SK-N-SH (cell line): ENCODE results near the gene GABRD. TPM values are rescaled to one million over a fixed set of nuclear protein-coding genes. Genes with fewer than 3 reads are reported as not detected.

Experiments
- CTCF ChIA-PET: fragments of 300-600, 350-600 bp; formaldehyde crosslinking; extraction: SDS; loops from one replicate; lab custom pipeline; 2021; lab: Yijun Ruan, JAX
- POLR2A ChIA-PET: fragments of 350-600 bp; sonication (Branson Sonifier 250); formaldehyde crosslinking; extraction: SDS; loops from one replicate; lab custom pipeline; 2020; ENCODE audit warnings: antibody characterized with exemption, inconsistent platforms; lab: Yijun Ruan, JAX
- DNase-seq: peaks from one replicate; pipeline ENCODE4 v3.0.0; 2012
- H2AFZ ChIP-seq: fragments of 200-600 bp; sonication (generic); 2 replicates; pipeline ENCODE4 v1.8.1; 2016; ENCODE audit warnings: antibody characterized with exemption, mild to moderate bottlenecking, low read depth
- H3F3A ChIP-seq: fragments of 200-600 bp; sonication (generic); replicated peaks from 2 replicates; pipeline ENCODE3; 2016; ENCODE audit warnings: antibody characterized with exemption, mild to moderate bottlenecking; ENCODE audit not compliant: insufficient read depth
- H3K27ac ChIP-seq, 2 experiments: fragments of 200-500 bp in 1 of 2; fragments of 200-600 bp in 1 of 2; sonication (Bioruptor generic) in 1 of 2; sonication (generic), shearing (Covaris generic) in 1 of 2; 2 replicates each; pipeline versions ENCODE4 v1.5.1 to v1.6.1; 2014 to 2016; ENCODE audit warnings: low read depth in 2 of 2, inconsistent platforms in 1 of 2, low read length in 1 of 2, mild to moderate bottlenecking in 1 of 2, mixed read lengths in 1 of 2
- H3K27me3 ChIP-seq: fragments of 200-600 bp; sonication (generic), shearing (Covaris generic); 2 replicates; pipeline ENCODE4 v1.6.1; 2016; ENCODE audit warnings: mixed run types; ENCODE audit not compliant: insufficient read depth
- H3K36me3 ChIP-seq, 2 experiments: fragments of 200-500 bp in 1 of 2; fragments of 200-600 bp in 1 of 2; sonication (Bioruptor generic) in 1 of 2; sonication (generic) in 1 of 2; replicated peaks in 1 of 2; 2 replicates each; pipeline versions ENCODE3 to v1.5.1; 2014 to 2016; ENCODE audit warnings: low read length in 1 of 2, mild to moderate bottlenecking in 1 of 2; ENCODE audit not compliant: insufficient read depth in 2 of 2, control insufficient read depth in 1 of 2
- H3K4me1 ChIP-seq, 2 experiments: fragments of 200-500 bp in 1 of 2; fragments of 200-600 bp in 1 of 2; sonication (Bioruptor generic) in 1 of 2; sonication (generic), shearing (Covaris generic) in 1 of 2; 2 replicates each; pipeline versions ENCODE4 v1.5.1 to v1.6.1; 2014 to 2016; ENCODE audit warnings: low read depth in 1 of 2, low read length in 1 of 2, mixed run types in 1 of 2; ENCODE audit not compliant: insufficient read depth in 2 of 2, control insufficient read depth in 1 of 2
- H3K4me2 ChIP-seq: fragments of 200-600 bp; sonication (generic), shearing (Covaris generic); 2 replicates; pipeline ENCODE4 v1.6.1; 2017; ENCODE audit warnings: mixed run types
- H3K4me3 ChIP-seq, 2 experiments: fragments of 200-500 bp in 1 of 2; fragments of 200-600 bp in 1 of 2; sonication (Bioruptor generic) in 1 of 2; sonication (generic), shearing (Covaris generic) in 1 of 2; 2 replicates each; pipeline versions ENCODE4 v1.5.1 to v1.8.1; 2014 to 2016; ENCODE audit warnings: low read depth in 2 of 2, inconsistent platforms in 1 of 2, low read length in 1 of 2, mild to moderate bottlenecking in 1 of 2, mixed read lengths in 1 of 2, moderate library complexity in 1 of 2
- H3K79me2 ChIP-seq: fragments of 200-600 bp; sonication (generic); 2 replicates; pipeline ENCODE4 v1.8.1; 2017; ENCODE audit warnings: mild to moderate bottlenecking; ENCODE audit not compliant: insufficient read depth
- H3K9ac ChIP-seq: fragments of 200-600 bp; sonication (generic); 2 replicates; pipeline ENCODE4 v1.6.1; 2017; ENCODE audit warnings: mixed run types
- H3K9me2 ChIP-seq: fragments of 200-600 bp; sonication (generic); 2 replicates; pipeline ENCODE4 v1.6.1; 2017; ENCODE audit warnings: mixed run types
- H3K9me3 ChIP-seq: fragments of 200-600 bp; sonication (generic); 2 replicates; pipeline ENCODE4 v1.6.1; 2017; ENCODE audit warnings: mixed run types, mild to moderate bottlenecking, moderate library complexity
- H4K20me1 ChIP-seq: fragments of 200-600 bp; sonication (generic); 2 replicates; pipeline ENCODE4 v1.6.1; 2017; ENCODE audit warnings: mild to moderate bottlenecking, mixed run types; ENCODE audit not compliant: insufficient read depth
- EP300 ChIP-seq, 2 experiments: IDR thresholded peaks; 2 replicates each; pipeline versions ENCODE4 v1.4.0 to v1.6.1; 2012; ENCODE audit warnings: borderline replicate concordance in 1 of 2, low read depth in 1 of 2, low read length in 1 of 2
- EZH2phosphoT487 ChIP-seq: fragments of 200-600 bp; sonication (generic); IDR thresholded peaks from 2 replicates; pipeline ENCODE4 v1.6.1; 2017; ENCODE audit warnings: low read depth, mixed run types, mild to moderate bottlenecking, antibody characterized with exemption, moderate library complexity, borderline replicate concordance
- GATA2 ChIP-seq: sonication (generic); formaldehyde crosslinking; IDR thresholded peaks from 2 replicates; pipeline ENCODE4 v1.5.0; 2020; ENCODE audit warnings: mild to moderate bottlenecking, missing genetic modification reagents
- IRF3 ChIP-seq: fragments of 150-350 bp; IDR thresholded peaks from 2 replicates; pipeline ENCODE4 v1.6.1; 2016; ENCODE audit warnings: mild to moderate bottlenecking, low read depth, low read length
- MAX ChIP-seq: IDR thresholded peaks from 2 replicates; pipeline ENCODE4 v1.4.0; 2012; ENCODE audit warnings: low read depth
- NFIC ChIP-seq: IDR thresholded peaks from 2 replicates; pipeline ENCODE4 v1.4.0; 2012; ENCODE audit warnings: borderline replicate concordance
- PBX3 ChIP-seq: IDR thresholded peaks from 2 replicates; pipeline ENCODE4; 2012
- POLR2AphosphoS5 ChIP-seq: IDR thresholded peaks from 2 replicates; pipeline ENCODE4 v1.6.1; 2012; ENCODE audit warnings: low read depth, low read length
- RCOR1 ChIP-seq: fragments of 150-350 bp; IDR thresholded peaks from 2 replicates; pipeline ENCODE4 v1.6.1; 2017; ENCODE audit warnings: antibody characterized with exemption, low read length
- SMC3 ChIP-seq: IDR thresholded peaks from 2 replicates; pipeline ENCODE4 v1.6.1; 2012; ENCODE audit warnings: low read depth, low read length, improper control_type of control experiment
- USF2 ChIP-seq: fragments of 150-350 bp; IDR thresholded peaks from 2 replicates; pipeline ENCODE4 v1.6.1; 2017; ENCODE audit warnings: antibody characterized with exemption, low read length, low read depth, borderline replicate concordance
- YY1 ChIP-seq: IDR thresholded peaks from 2 replicates; pipeline ENCODE4 v1.4.0; 2012; ENCODE audit warnings: low read depth, mild to moderate bottlenecking
- WGBS: methylation state at CpG from one replicate; pipeline ENCODE4 v1.1.6; 2017; ENCODE audit warnings: low lambda C conversion rate; 5-methylcytosine and 5-hydroxymethylcytosine counted together
- polyA plus RNA-seq, 3 experiments: library from polyadenylated mRNA; depleted of rRNA; stranded (reverse); fragments of >200 nt; gene quantifications; 2 replicates each; pipeline ENCODE4 v1.2.3, GENCODE V29; 2012
- TF ChIP-seq, protein P1 (sequence below): IDR thresholded peaks from 2 replicates; pipeline ENCODE4 v1.4.0; 2012; ENCODE audit warnings: low read depth, borderline replicate concordance

The GABRD gene
- polyA plus RNA-seq, 1 of the 3 experiments (the other 2 are of a cell fraction) = 0.07 TPM

DNA sequence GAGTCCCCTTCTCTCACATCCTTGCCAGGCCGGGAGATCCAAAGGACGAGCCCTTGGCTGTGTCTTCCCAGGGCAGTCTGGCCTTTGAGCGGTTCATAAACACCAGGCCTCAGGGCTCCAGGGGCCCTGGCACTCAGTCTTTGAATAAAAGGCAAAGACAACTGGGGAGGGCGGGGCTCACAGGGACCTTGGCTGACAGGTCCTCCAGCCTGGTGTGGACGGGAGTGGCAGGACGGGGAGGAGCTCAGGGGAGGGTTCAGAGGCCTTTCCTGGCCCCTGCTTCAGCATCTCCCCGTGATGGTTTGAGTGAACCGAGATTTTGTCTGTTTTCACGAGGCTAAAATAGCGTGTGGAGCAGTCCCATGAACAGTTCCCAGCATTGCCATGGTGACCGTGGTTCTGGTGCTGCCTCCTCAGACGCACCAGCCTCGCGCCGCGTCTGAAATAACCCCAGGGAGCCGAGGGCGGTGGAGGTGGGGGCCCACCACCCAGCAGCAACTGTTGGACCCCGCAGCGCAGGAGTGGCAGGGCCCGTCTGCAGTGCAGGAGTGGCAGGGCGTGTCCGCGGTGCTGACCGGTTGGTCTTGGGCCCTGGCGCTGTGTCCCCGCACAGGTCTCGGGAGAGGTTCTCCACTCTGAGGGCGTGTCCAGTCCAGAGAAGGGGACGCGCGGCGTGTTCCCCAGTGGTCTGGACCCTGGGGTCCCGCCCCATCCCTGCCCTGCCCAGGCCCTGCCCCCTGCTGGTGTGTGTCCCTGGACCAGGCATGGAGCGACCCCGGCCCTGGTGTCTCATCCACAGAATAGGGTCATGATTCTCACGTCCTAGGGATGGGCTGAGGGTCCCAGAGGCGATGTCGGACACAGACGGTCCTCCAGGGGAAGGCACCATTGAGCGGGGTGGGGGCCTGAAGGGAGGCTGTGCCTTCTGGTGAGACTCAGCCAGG lies 24.0 kb downstream of the GABRD start:
- no peaks in the 10 kb centered on the region; a peak in 1 of 4 replicates for H3K4me1 ChIP-seq
- no peaks in the 10 kb centered on the region for H3K9me2 ChIP-seq
- ChIA-PET CTCF (interaction anchor here (0.7 to 8.3 kb wide), 13 partner anchors 11 to 134 kb away, joined by 3 to 268 read pairs (median 34); partner anchors contain the start of genes CALML6 and GABRD), POLR2A (interaction anchor here (1.5 kb wide), 1 partner anchor 82 kb away, joined by 4 read pairs; no protein-coding TSS in a partner anchor)
- peak; percentile 60 for DNase-seq
- H3K9me3 ChIP-seq = no peaks in the 10 kb centered on the region
- no peaks in the 10 kb centered on the region for H3K36me3 ChIP-seq
- H4K20me1 ChIP-seq = no peaks in the 10 kb centered on the region
- WGBS = 96% methylated on average over 15 of the region's 41 CpGs
- no peaks in the 10 kb centered on the region for H3K79me2 ChIP-seq
- no peak for TF ChIP-seq NFIC
- no peak for TF ChIP-seq IRF3
- TF ChIP-seq RCOR1 = no peak
- TF ChIP-seq EP300 (IDR thresholded peaks at IDR 0.05; ENCODE audit: borderline replicate concordance in 1 of 2, low read depth in 1 of 2, low read length in 1 of 2) = no peak
- no peak for TF ChIP-seq PBX3
- no peak for TF ChIP-seq POLR2AphosphoS5
- TF ChIP-seq, protein P1, sequence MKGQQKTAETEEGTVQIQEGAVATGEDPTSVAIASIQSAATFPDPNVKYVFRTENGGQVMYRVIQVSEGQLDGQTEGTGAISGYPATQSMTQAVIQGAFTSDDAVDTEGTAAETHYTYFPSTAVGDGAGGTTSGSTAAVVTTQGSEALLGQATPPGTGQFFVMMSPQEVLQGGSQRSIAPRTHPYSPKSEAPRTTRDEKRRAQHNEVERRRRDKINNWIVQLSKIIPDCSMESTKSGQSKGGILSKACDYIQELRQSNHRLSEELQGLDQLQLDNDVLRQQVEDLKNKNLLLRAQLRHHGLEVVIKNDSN = no peak
- TF ChIP-seq SMC3 = no peak
- TF ChIP-seq GATA2 = no peak
- TF ChIP-seq EZH2phosphoT487 = no peak
- no peak for TF ChIP-seq MAX
- TF ChIP-seq USF2 = no peak
- no peak for TF ChIP-seq YY1
- H3K4me2 ChIP-seq = no peak overlapping the region
- no peak overlapping the region for H3K27ac ChIP-seq
- H2AFZ ChIP-seq = no peak overlapping the region
- H3K4me3 ChIP-seq = no peak overlapping the region
- no peaks in the 10 kb centered on the region for H3K27me3 ChIP-seq
- no peak overlapping the region for H3K9ac ChIP-seq
- H3F3A ChIP-seq = no peaks in the 10 kb centered on the region
